Measurements from ENCODE around the gene PRAMEF12.

GRCh38 chr1:12764016-12764415, 9.5 kb upstream of the PRAMEF12 start:
- TF ChIP-seq CTCF (IDR thresholded peaks at IDR 0.05; ENCODE audit: insufficient read depth, low read length, poor library complexity, severe bottlenecking), result no peak
- no peak for TF ChIP-seq EZH2phosphoT487 (conservative IDR thresholded peaks at IDR 0.05; ENCODE audit: low read length)

All from SU-DHL-6 (cell line).